CD4-positive, alpha-beta T cell treated with Interleukin-2 at 100 ng/mL for 4 hours (primary cell): Measurements from ENCODE around the gene TMEM126B.
"Not testable (repeated sequence)": the region's sequence is repeated elsewhere in the genome, so short reads cannot be mapped to it uniquely, and the experiment has no call there.

Experiments
- DNase-seq: peaks from one replicate; pipeline ENCODE4 v3.0.0-alpha.2; 2020; ENCODE audit warnings: low spot score

The TMEM126B gene

DNA sequence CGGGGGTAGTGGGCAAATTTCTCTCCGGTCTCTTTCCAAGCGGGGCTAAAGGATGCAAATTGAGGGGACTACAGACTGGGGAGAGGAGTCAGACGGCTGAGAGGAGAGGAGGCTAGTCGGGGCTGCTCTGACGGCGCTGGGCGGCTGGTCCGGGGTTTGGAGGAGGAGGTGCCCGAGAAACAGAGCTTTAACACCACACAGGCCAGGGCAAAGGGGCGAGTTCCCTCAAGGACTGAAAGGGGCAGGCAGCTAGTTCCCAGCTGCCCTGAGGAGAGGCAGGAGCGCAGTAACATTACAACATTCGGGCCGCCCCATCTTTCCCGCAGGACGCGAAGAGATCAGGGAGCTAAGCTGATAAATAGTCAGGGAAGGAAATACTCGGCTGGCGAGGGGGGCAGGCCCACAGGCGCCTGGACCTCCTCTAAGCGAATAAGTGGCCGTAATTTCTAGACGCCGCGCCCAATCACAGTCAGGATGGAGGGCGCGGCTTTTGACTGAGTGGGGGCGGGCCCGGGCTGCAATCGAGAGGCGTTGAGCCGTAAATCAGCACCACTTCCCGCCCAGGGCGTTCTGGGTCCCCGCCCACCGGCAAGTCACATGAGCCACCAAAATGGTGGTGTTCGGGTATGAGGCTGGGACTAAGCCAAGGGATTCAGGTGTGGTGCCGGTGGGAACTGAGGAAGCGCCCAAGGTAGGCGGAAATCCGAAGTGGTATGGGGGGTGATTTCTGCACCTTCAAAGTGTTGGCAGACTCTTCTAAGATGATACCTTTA is at the start of gene TMEM126B:
TSS of gene TMEM126B (plus strand) at position 596 of the 773 bp plus-strand sequence. CDS start at position 611, 15 bp downstream.
- DNase-seq = peak; percentile 94

DNA sequence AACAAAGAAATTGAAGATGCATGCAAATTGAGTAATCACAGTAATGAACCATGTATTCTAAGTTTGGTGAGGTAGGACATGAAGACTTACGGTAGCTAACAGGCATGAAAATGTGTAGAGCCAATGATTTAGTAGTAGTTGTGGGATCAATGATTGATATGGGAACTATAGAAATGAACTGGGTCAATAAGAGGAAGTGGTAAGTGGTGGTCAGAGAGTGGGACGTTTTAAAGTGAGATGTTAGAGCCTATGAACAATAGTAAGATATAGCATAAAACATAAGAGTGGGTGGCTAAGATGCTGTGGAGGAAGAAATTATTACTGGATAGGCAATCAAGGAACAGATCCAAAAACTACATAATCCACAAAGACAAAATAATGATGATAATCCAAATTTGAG is 46.3 kb upstream of the TMEM126B start:
- no peak for DNase-seq

DNA sequence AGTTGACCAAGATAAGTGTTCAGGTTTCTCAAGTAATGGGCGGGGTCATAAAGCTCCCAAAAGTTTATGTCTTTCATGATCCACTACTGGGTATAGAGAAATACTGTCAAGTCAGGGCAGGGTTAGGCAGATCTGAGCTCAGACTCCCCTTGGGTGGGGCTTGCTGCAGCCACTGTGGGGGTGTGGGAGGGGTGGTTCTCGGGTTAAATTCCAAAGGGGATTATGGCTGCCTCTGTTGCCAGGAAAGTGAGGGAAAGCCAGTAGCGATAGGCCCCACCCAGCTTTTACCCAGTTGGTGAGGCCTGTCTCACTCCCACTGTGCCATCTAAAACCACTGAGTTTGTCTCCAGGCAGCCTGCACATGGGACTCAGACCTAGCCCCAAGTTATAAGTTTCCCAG is 39.0 kb upstream of the TMEM126B start:
- DNase-seq = no peak

DNA sequence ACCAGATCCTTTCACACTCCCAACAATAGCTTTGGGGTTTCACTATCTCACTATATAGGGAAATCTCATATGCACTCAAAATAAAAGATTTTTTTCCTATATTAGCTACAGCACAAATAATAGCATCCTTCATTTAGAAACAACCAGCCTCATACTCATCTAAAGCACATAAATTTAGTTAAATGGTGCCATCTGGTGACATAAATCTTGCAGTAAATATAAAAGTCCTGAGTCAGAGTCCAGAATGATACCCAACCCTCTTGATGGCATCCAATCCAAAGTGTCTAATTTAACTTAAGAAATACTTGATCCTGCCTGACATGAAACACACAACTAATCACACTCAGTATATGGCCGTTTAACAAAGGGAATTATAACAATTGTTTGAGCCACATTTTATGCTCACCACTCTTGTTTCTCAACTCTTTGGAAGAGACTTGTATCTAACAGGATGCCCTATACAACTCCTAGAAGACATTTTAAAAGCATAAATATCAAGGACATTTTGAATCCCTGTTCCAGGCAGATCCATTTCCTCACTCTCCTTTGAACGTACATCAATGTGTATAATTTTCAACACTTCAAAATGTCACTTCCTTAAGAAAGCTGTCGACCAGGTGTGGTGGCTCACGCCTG is 37.4 kb upstream of the TMEM126B start:
- DNase-seq = no peak

DNA sequence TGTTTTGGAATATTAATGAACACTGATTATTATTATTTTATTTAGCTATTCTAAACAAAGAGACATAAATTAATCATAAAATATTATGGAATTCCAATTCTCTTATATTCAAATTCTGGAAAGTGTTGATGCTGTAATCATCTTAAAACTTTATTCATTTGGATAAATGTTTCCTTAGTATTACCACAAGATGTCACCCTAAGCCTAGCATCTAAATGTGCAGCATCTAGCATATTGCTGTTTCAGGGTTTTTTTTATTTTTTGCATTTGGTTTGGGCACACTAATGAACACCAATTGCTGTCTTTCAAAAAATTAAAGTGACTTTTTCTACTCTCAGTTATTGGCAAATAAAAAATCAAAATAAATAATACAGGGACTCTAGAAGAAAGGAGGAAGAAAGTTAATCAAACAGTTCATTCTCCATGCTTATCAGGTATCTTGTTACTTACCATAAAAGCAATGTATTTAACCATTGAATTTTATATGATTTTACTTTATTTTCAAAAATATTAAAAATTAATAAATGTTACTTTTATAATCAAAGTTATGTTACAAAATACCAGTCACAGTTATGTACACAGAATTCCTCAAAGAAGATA is 33.0 kb upstream of the TMEM126B start:
- DNase-seq = peak; percentile 52

DNA sequence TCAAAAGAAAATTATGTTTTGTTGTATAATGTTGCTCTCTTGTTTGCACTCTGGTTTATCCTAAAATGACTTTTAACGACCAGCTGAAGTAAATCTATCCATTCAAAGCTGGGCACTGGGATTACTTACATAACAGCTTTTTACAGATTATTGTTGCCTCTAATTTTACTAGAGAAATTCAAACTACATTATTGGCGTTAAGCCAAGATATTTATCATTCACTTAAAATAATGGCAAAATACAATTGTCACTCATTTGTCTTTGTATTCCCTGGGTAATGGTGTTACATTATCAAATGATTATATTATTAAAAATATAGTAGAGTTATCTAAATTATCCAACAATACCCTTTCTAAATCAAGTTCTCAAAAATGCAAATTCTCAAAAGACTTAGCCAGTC is 31.5 kb upstream of the TMEM126B start:
- DNase-seq = no peak

DNA sequence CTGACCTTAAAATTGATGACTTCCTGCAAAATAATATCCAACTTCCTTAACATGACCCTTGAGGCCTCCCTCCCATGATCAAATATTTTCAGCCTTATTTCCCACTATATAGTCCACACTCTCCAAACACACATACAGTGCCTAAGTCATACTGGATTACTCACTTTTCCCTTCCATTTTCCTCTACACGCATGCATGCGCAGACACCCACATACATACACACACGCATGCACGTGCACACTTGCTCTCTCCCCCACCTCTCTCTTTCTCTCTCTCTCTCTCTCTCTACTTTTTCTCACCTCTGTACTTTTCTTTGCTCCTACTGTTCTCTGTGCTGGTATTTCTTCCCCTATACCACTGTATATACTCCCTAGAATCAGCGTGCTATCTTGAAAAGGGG is 29.3 kb upstream of the TMEM126B start:
- DNase-seq = no peak

DNA sequence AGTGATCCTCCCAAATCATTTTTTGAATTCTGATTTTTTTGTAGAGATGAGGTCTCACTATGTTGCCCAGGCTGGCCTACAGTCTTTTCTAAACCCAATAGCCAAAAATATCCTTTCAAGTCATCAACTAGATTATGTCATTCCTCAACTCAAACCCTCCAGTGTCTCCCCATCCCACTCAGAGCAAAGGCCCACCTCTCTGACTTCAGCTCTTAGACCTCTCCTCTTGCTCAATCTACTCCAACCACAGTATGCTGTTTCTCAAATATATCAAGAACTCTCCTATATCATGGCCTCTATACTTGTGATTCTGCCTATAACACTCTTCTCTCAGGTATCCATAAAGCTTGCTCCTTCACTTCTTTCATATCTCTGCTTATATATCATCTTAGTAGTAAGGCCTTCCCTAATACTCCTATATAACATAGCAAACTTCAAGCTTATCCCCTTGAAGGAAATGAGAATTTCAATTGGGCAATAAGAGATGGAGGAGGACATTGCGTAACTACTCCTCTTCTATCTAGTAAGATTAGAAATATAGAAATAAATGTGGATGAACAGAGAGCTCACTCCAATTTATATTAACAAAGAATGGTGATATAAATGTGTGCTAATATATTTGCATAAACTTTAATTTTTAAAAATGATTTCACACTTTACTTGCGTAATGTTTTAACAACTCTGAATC is 25.7 kb upstream of the TMEM126B start:
- no peak for DNase-seq

DNA sequence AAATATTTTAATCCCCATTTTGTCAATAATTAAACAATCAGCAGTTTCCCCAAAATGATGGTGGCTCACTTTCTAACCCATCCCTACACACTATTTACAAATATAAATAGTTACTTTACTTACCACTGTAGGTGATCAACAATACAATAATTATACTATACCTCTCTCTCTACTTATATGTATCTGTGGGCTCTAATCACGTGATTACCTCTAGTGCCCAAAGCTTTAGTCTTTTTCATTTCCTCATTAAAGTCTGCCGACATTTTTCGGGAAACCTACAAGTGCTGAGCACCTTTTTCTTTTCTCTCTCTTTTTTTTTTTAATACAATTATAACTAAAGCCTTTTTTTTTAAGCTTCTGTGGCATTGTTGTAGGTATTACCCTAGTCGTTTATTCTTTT is 25.2 kb upstream of the TMEM126B start:
- DNase-seq = no peak

DNA sequence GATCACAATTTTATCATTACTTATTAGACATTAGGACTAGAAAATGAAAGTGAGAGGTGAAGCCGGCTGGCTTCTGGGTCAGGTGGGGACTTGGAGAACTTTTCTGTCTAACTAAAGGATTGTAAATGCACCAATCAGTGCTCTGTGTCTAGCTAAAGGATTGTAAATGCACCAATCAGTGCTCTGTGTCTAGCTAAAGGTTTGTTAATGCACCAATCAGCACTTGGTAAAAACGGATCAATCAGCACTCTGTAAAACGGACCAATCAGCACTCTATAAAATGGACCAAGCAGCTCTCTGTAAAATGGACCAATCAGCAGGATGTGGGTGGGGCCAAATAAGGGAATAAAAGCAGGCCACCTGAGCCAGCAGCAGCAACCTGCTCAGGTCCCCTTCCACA is 22.2 kb upstream of the TMEM126B start:
- not testable (repeated sequence) for DNase-seq

DNA sequence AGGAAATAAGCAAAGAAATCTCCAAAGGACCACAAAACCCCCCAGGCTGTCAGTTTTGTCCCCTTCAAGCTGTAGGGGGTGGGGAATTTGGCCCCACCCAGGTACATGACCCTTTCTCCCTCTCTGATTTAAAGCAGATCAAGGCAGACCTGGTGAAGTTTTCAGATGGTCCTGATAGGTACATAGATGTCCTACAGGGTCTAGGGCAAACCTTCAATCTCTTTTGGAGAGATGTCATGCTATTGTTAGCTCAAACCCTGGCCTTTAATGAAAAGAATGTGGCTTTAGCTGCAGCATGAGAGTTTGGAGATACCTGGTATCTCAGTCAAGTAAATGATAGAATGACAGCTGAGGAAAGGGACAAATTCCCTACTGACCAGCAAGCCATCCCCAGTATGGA is 19.8 kb upstream of the TMEM126B start:
- not testable (repeated sequence) for DNase-seq

DNA sequence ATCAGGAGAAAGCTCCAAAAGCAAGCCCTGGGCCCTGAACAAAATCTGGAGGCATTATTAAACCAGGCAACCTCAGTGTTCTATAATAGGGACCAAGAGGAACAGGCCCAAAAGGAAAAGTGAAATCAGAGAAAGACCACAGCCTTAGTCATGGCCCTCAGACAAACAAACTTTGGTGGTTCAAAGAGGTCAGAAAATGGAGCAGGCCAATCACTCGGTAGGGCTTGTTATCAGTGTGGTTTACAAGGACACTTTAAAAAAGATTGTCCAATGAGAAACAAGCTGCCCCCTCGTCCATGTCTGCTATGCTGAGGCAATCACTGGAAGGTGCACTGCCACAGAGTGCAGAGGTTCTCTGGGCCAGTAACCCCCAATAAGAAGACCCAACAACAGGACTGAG is 19.1 kb upstream of the TMEM126B start:
- not testable (repeated sequence) for DNase-seq

DNA sequence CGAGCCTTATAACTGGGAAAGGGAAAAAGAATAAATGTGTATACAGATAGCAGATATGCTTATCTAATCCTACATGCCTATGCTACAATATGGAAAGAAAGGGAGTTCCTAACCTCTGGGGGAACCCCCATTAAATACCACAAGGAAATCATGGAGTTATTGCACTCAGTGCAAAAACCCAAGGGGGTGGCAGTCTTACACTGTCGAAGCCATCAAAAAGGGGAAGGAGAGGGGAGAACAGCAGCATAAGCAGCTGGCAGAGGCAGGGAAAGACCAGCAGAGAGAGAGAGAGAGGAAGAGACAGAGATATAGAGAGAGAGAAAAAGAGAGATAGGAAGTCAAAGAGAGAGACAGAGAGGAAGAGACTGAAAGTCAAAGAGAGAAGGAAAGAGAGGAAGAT is 16.8 kb upstream of the TMEM126B start:
- DNase-seq = not testable (repeated sequence)

DNA sequence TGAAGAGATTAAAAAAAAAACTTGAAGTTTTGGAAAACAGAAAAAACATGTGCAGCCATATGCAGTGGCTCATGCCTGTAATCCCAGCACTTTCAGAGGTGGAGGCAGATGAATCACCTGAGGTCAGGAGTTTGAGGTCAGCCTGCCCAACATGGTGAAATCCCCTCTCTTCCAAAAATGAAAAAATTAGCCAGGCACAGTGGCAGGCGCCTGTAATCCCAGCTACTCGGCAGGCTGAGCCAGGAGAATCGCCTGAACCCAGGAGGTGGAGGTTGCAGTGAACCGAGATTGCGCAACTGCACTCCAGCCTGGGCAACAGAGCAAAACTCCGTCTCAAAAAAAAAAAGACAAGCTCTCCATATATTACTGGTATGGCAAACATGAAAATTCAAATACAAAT is 8.9 kb upstream of the TMEM126B start:
- no peak for DNase-seq

DNA sequence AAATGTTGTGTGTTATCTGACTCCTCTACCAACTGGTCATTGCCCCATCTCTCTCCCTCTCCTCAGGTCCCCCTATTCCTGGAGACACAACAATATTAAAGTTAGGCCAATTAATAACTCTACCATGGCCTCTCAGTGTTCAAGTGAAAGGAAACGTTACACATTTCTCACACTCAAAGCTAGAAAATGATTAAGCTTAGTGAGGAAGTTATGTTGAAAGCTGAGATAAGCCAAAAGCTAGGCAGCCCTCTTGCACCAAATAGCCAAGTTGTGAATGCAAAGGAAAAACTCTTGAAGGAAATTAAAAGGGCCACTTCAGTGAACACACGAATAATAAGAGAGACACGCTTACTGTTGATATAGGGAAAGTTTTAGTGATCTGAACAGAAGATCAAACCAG is 8.1 kb upstream of the TMEM126B start:
- DNase-seq = no peak

DNA sequence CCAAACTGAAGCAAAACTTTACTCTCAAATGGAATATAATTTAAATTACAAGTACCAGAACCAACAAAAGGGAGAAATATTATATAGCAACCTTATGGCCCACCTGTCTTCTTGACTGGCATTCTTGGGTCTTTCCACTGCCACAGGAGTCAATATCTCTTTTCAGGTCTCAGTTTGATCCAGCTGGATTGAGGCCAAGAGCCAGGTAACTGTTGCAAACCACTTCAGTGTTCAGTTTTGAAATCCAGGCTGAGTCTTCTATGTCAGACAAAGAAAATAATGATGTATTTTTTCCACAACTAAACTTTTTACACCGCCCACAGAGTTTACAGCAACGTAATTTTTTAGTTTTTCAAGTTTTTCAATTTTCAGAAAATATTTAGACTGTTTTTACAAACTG is 1.9 kb upstream of the TMEM126B start:
- no peak for DNase-seq

DNA sequence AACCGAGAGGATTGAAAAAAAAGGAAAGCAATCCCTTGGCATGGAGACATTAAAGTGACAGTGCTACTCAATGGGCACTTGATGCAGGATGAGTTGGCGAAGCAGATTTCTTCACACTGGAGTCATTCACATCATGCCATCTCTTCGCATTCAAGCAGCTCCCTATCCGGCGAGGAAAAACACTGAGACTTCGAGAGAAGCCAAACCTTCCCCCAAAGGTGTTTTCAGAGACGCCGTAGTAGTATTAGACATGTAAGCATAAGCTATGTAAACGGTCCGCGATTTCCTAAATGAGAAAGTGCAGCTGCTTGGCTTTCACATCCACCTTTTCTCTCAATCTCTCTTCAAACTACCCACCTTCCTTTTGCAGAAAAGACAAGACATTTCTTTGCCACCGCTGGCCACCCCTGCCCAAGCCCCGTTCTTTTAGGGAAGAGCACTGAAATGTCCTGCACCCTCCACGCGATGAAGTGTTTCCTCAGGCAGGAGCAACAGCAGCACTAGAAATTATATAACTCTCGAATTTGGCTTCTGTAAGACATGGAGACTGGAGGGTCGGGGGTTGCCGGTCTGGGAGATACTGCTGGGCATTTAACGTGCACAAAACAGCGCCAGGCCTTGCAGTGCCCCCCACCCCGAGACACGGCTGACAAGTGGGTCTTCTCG is 928 bp upstream of the TMEM126B start, which contains the start of gene DLG2:
TSS of gene DLG2 (minus strand) at position 13 of the 666 bp plus-strand sequence.
- DNase-seq = peak; percentile 6

DNA sequence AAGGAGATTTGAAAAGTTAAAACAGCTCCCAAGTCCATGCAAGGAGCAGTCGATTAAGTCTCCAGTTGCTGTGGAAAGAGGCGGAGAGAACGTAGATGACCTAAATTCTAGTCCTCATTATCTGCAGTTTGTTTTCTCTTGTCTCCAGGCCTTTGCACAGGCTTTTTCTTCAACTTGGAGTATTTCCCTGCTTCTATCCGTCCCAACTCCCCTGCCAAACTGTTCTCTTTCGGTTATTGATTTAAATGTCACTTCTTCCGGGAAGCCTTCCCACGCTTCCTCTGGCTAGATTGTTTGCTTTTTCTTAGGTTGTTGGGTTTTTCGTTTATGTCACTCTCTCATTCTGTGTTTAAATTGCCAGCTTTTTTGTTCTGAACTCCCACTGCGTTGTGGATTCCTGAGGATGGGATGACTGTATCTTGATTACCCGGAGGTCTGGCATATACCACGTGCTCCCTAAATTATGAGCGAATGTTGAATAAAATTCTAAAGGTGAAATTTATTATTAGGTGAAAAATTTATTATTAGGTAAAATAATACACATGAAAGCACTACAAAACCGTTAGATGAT is 463 bp downstream of the TMEM126B start:
- no peak for DNase-seq

DNA sequence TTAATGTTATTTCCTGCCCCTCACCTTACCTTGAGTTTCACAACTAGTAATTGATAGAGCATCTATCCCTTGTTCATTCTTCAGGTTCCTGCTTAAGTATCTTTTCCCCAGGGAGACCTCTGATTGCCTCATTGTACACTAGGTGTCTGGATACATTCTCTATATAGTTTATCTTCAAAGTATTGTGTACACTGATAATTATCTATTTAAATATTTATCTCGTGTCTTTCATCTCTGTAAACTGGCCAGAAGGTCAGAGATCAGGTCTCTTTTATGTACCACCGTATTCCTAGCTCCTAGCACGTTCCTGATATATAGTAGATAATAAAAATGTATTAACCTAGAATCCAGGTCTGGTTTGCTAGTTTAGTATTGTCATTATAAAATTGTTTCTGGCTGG is 6.4 kb downstream of the TMEM126B start:
- DNase-seq = no peak

DNA sequence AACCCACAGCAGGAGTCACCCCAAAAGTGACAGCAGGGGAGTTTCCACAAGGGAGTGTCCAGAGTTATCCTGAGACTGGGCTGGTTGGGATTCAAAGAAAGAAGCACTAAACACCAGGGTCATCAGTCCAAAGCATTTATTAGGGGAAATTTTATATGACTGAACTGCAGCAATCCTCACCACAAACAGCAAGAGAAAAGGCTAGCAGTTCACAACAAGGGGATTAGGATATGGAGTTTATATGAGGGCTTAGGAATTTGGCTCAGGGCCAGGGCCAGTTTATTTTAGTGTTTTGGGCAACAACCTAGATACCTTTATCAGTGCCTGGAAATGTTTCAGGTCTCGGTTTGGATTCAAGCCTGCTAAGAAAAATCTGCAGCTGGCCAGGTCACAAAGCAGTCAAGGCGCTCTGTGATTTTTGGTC is 14.8 kb downstream of the TMEM126B start:
- DNase-seq = no peak

DNA sequence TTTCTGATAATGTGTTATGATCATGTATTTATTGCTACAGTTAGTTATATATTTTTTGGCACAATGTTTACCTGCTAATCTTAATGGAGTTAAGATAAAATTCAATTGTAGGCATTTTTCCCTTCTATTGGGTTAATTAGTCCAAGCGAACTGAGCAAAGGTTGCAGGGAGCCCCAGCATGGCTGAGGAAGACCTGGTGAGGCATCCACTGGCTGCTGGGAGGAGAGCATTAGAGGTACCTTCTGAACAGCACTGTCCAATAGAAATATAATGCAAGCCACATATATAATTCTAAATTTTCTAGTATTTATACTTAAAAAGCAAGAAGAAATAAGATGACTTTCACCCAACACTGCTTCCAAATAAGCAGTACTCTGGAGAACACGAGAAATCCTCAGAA is 18.7 kb downstream of the TMEM126B start:
- no peak for DNase-seq
